NCI-H2029 (cell line): Measurements from ENCODE around the gene RFWD3.

Experiments
- DNase-seq: peaks from one replicate; lab custom pipeline; 2025; lab: John Stamatoyannopoulos, UW

Gene RFWD3

DNA sequence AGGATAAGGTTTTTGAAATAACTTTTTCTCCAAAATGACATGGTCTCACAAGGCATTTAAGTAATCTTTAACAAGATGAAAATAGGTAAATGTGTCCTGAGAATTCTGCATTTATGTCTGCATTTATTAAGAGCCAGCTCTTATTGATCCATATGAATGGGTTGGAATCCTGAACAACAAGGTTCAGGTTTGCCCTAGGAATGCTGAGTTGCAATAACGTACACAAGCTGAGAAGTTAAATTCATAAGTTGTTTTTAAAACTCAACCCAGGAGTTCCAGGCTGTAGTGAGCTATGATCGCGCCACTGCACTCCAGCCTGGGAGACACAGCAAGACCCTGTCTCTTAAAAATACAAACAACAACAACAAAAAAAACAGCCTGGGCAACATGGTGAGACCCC is 87.8 kb downstream of the RFWD3 start:
- no peak for DNase-seq

DNA sequence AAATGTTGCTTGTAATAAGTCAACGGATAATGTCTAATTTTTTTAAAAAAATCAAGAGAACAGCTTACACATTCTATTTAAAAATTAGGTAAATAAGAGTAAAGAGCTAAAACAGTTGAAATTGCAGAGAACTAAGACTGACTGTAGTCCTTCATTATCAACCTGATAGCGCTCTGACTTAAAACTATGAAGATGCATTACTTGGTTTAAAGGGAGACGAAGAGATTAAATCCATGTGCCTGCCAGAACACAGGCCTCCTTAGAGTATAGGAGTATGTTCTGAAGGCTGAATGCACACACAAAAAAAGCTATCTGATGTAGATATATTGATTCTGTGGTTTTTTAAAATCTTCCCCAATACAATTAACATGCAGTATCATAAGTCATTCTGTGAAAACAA is 88.2 kb downstream of the RFWD3 start:
- no peak for DNase-seq

DNA sequence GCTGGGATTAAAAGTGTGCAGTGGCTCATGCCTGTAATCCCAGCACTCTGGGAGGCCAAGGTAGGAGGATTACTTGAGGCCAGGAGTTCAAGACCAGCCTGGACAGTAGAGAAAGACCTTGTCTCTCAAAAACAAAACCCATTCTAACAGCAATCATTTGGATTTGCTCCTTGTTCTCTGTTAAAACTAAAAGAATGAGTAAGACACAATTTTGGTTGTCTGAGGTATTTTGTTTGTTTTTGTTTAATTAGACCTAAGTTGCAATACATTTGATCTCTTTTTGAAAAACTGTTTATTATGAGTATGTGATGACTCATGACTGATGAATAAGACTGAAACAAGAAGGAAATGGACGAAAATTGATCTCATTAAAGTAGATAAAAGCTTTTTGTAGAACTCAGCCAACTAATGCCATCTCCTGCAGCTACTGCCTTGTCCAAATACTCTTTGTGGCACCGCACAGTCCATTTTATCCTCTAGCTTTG is 88.8 kb downstream of the RFWD3 start:
- no peak for DNase-seq

DNA sequence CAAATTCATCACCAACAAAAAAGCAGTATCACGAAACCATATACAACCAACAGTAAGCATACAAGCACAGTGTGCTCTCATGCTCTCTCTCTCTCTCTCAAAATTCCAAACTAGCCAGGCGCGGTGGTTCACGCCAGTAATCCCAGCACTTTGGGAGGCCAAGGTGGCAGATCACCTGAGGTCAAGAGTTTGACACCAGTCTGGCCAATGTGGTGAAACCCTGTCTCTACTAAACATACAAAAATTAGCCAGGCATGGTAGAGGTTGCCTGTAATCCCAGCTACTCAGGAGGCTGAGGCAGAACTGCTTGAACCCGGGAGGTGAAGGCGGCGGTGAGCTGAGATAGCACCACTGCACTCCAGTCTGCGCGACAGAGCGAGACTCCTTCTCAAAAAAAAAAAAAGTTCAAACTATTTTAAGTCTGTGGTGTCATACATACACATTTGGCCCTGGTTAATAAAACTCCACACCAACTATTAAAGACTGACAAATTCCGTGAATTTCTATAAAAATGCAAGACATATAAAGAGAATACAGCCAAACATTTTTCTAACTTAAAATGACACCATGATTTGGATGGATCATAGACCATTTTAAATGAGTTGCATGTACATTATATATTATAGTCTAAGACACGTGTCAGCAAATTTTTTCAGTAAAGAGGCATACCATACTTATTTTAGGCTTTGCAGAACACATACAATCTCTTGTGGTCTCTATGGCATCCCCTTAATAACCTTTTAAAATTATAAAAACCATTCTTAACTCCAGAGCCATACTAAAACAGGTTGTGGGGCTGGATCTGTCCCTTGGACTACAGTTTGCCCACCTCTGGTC is 90.7 kb downstream of the RFWD3 start:
- no peak for DNase-seq

DNA sequence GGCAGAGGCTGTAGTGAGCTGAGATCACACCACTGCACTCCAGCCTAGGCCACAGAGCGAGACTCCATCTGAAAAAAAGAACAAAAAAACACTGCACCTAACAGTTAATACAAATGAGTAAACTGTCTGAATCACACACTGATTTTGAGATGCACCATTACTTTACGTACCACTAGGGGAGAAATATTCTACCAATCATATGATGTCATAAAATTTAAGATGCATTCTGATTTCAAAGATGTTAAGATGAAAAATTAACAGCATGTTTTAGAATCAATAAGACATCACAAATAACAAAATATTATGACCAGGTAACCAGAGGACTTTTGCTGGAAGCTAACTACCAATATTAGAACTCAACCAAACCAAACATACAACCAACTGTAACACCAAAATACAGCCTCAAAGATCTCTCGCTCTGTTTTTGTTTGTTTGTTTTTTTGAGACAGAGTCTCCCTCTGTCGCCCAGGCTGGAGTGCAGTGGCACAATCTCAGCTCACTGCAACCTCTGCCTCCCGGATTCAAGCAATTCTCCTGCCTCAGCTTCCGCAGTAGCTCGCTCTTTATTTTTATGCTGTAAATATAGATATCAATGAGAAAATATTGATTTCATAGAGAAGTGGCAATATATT is 91.4 kb downstream of the RFWD3 start:
- no peak for DNase-seq

GRCh38 chr16:74574146-74574545 is 92.5 kb downstream of the RFWD3 start:
- DNase-seq: no peak

DNA sequence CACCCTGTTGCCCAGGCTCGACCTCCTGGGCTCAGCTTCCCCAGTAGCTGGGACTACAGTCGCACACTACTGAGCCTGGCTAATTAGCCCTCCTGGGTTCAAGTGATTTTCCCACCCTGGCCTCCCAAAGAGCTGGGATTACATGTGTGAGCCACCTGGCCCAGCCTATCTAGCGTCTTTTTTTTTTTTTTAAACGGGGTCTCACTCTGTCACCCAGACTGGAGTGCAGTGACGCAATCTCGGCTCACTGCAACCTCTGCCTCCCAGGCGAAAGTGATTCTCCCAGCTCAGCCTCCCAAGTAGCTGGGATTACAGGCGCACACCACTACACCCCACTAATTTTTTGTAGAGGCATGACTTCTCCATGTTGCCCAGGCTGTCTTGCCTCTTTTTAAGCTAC is 93.1 kb downstream of the RFWD3 start:
- no peak for DNase-seq
